HEK293 (cell line): ENCODE measurements around the gene CYP2E1.
A peak's percentile ranks its signal among the peaks of the same experiment; 100 is the strongest.

ENCODE experiments used
- CTCF ChIA-PET: fragments of 350-600 bp; formaldehyde crosslinking; extraction: SDS; loops from one replicate; lab custom pipeline; 2021; ENCODE audit warnings: antibody characterized with exemption; lab: Yijun Ruan, JAX
- POLR2A ChIA-PET: fragments of 300-600 bp; formaldehyde crosslinking; extraction: SDS; loops from one replicate; lab custom pipeline; 2020; ENCODE audit warnings: antibody characterized with exemption, inconsistent platforms; lab: Yijun Ruan, JAX
- H3K27ac ChIP-seq: fragments of 200-500 bp; sonication (Bioruptor generic); 2 replicates; pipeline ENCODE4 v1.5.1; 2014; ENCODE audit warnings: low read depth, low read length, control low read depth, inconsistent platforms; ENCODE audit errors: extremely low read depth
- H3K36me3 ChIP-seq, 2 experiments: fragments of 200-500 bp in 1 of 2; sonication (Bioruptor generic) in 1 of 2; 1 replicate in 1 of 2; 2 replicates in 1 of 2; pipeline ENCODE4 v1.5.1; 2014 to 2017; ENCODE audit warnings: inconsistent platforms in 2 of 2, low read length in 2 of 2; ENCODE audit not compliant: control insufficient read depth in 2 of 2, insufficient read depth in 1 of 2
- H3K4me1 ChIP-seq: fragments of 200-500 bp; sonication (Bioruptor generic); 2 replicates; pipeline ENCODE4 v1.5.1; 2014; ENCODE audit warnings: mild to moderate bottlenecking, low read length, inconsistent platforms; ENCODE audit not compliant: control insufficient read depth, insufficient read depth
- H3K4me3 ChIP-seq: 2 replicates; pipeline ENCODE4 v1.5.1; 2011; ENCODE audit warnings: low read depth, mild to moderate bottlenecking, control low read depth, low read length, moderate library complexity
- H3K9me3 ChIP-seq: fragments of 200-500 bp; sonication (Bioruptor generic); 2 replicates; pipeline ENCODE4 v1.5.1; 2014; ENCODE audit warnings: low read depth, low read length, inconsistent platforms; ENCODE audit not compliant: control insufficient read depth, insufficient read depth
- HOXA7 ChIP-seq: sonication (generic); formaldehyde crosslinking; IDR thresholded peaks from 2 replicates; pipeline ENCODE4 v1.8.1; 2022; ENCODE audit warnings: missing genetic modification reagents, borderline replicate concordance
- OSR2 ChIP-seq: fragments of 450-650 bp; formaldehyde crosslinking; IDR thresholded peaks from 2 replicates; pipeline ENCODE4 v1.5.1; 2016; ENCODE audit warnings: missing biosample characterization, missing genetic modification characterization
- WT1 ChIP-seq: fragments of 450-650 bp; formaldehyde crosslinking; IDR thresholded peaks from 2 replicates; pipeline ENCODE4 v1.5.1; 2016; ENCODE audit warnings: missing biosample characterization, missing genetic modification characterization
- ZEB2 ChIP-seq: fragments of 450-650 bp; formaldehyde crosslinking; IDR thresholded peaks from 2 replicates; pipeline ENCODE4 v1.5.1; 2016; ENCODE audit warnings: missing biosample characterization, missing genetic modification characterization
- ZFHX2 ChIP-seq: fragments of 450-650 bp; formaldehyde crosslinking; conservative IDR thresholded peaks from 2 replicates; pipeline ENCODE4 v1.5.1; 2016; ENCODE audit warnings: missing biosample characterization, missing genetic modification characterization
- ZNF121 ChIP-seq: fragments of 450-650 bp; formaldehyde crosslinking; IDR thresholded peaks from 2 replicates; pipeline ENCODE4 v1.5.1; 2016; ENCODE audit warnings: missing biosample characterization, missing genetic modification characterization
- ZNF146 ChIP-seq: fragments of 450-650 bp; formaldehyde crosslinking; IDR thresholded peaks from 2 replicates; pipeline ENCODE4 v1.5.1; 2016; ENCODE audit warnings: missing biosample characterization, missing genetic modification characterization
- ZNF2 ChIP-seq: fragments of 450-650 bp; formaldehyde crosslinking; IDR thresholded peaks from 2 replicates; pipeline ENCODE4 v1.5.1; 2016; ENCODE audit warnings: missing biosample characterization, missing genetic modification characterization
- ZNF366 ChIP-seq: fragments of 450-650 bp; formaldehyde crosslinking; conservative IDR thresholded peaks from 2 replicates; pipeline ENCODE4 v1.5.1; 2016; ENCODE audit warnings: missing biosample characterization, missing genetic modification characterization
- ZNF391 ChIP-seq: fragments of 450-650 bp; formaldehyde crosslinking; IDR thresholded peaks from 2 replicates; pipeline ENCODE4 v1.5.1; 2016; ENCODE audit warnings: low read depth, missing biosample characterization, missing genetic modification characterization, borderline replicate concordance
- ZNF423 ChIP-seq: fragments of 450-650 bp; formaldehyde crosslinking; IDR thresholded peaks from 2 replicates; pipeline ENCODE4 v1.5.1; 2016; ENCODE audit warnings: missing biosample characterization, missing genetic modification characterization
- ZNF596 ChIP-seq: fragments of 450-650 bp; IDR thresholded peaks from 2 replicates; pipeline ENCODE4 v1.5.0; 2018; ENCODE audit warnings: missing biosample characterization, mild to moderate bottlenecking, missing genetic modification characterization, moderate library complexity
- ZNF792 ChIP-seq: fragments of 450-650 bp; formaldehyde crosslinking; IDR thresholded peaks from 2 replicates; pipeline ENCODE4 v1.5.1; 2016; ENCODE audit warnings: missing biosample characterization, missing genetic modification characterization
- ZXDB ChIP-seq: fragments of 450-650 bp; formaldehyde crosslinking; IDR thresholded peaks from 2 replicates; pipeline ENCODE4 v1.5.1; 2016; ENCODE audit warnings: missing biosample characterization, missing genetic modification characterization
- TF ChIP-seq, protein P1 (sequence below): fragments of 450-650 bp; formaldehyde crosslinking; conservative IDR thresholded peaks from 2 replicates; pipeline ENCODE4 v1.5.1; 2016; ENCODE audit warnings: low read depth, missing biosample characterization, missing genetic modification characterization
- TF ChIP-seq, protein P2 (sequence below): fragments of 450-650 bp; formaldehyde crosslinking; IDR thresholded peaks from 2 replicates; pipeline ENCODE4 v1.5.1; 2017; ENCODE audit warnings: missing biosample characterization, missing genetic modification characterization
- TF ChIP-seq, protein P3 (sequence below): fragments of 450-650 bp; formaldehyde crosslinking; IDR thresholded peaks from 2 replicates; pipeline ENCODE4 v1.5.1; 2016; ENCODE audit warnings: missing biosample characterization, missing genetic modification characterization, low read depth
- TF ChIP-seq, protein P4 (sequence below): fragments of 450-650 bp; formaldehyde crosslinking; IDR thresholded peaks from 2 replicates; pipeline ENCODE4; 2016; ENCODE audit warnings: missing biosample characterization, missing genetic modification characterization
- TF ChIP-seq, protein P5 (sequence below): fragments of 450-650 bp; formaldehyde crosslinking; IDR thresholded peaks from 2 replicates; pipeline ENCODE4 v1.5.1; 2016; ENCODE audit warnings: missing biosample characterization, missing genetic modification characterization, borderline replicate concordance

The CYP2E1 gene

DNA sequence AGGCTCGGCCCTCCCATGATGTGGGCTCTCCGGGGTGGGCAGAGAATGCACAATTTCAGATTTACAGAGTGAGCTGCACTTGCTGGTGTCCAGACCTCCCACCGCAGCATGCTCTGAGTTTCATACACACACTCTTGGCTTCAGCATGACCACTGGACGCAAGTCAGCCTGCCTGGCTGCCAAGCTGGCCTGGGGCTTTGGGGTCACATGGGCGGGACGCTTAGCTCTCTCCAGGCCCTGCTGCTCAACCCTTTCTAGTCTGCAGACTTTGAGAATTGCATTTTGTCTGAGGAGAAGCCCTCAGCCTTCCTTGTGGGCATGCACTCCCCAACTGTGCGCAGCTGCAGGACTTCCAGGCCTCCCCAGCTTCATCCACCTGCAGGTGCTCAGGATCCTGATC, 5.7 kb downstream of the CYP2E1 start (continued):
- TF ChIP-seq, protein P1, sequence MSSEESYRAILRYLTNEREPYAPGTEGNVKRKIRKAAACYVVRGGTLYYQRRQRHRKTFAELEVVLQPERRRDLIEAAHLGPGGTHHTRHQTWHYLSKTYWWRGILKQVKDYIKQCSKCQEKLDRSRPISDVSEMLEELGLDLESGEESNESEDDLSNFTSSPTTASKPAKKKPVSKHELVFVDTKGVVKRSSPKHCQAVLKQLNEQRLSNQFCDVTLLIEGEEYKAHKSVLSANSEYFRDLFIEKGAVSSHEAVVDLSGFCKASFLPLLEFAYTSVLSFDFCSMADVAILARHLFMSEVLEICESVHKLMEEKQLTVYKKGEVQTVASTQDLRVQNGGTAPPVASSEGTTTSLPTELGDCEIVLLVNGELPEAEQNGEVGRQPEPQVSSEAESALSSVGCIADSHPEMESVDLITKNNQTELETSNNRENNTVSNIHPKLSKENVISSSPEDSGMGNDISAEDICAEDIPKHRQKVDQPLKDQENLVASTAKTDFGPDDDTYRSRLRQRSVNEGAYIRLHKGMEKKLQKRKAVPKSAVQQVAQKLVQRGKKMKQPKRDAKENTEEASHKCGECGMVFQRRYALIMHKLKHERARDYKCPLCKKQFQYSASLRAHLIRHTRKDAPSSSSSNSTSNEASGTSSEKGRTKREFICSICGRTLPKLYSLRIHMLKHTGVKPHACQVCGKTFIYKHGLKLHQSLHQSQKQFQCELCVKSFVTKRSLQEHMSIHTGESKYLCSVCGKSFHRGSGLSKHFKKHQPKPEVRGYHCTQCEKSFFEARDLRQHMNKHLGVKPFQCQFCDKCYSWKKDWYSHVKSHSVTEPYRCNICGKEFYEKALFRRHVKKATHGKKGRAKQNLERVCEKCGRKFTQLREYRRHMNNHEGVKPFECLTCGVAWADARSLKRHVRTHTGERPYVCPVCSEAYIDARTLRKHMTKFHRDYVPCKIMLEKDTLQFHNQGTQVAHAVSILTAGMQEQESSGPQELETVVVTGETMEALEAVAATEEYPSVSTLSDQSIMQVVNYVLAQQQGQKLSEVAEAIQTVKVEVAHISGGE: no peak
- TF ChIP-seq ZNF596 (tag by site-specific recombination): no peak
- TF ChIP-seq, protein P2, sequence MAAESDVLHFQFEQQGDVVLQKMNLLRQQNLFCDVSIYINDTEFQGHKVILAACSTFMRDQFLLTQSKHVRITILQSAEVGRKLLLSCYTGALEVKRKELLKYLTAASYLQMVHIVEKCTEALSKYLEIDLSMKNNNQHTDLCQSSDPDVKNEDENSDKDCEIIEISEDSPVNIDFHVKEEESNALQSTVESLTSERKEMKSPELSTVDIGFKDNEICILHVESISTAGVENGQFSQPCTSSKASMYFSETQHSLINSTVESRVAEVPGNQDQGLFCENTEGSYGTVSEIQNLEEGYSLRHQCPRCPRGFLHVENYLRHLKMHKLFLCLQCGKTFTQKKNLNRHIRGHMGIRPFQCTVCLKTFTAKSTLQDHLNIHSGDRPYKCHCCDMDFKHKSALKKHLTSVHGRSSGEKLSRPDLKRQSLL (tag by site-specific recombination): no peak

DNA sequence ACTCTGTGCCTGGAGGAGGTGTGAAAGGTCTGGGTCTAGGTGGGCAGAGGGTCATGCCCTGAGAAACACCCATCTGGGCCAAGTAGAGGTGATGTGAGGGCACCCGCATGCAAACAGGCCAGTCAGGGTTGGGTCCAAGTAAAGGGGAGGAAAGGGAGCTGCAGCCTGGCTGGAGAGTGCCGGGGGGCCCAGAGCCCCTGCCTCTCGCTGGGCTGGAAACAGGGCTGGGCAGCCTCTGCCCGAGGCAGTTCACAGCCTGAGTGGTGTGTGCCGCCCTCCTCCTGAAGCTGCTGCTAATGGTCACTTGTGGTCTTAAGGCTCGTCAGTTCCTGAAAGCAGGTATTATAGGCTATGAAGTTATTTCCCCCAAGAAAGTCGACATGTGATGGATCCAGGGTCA, 7.3 kb downstream of the CYP2E1 start:
- Histone ChIP-seq H3K4me1 (no peaks in the 10 kb centered on the region), H3K9me3 (no peaks in the 10 kb centered on the region), H3K4me3 (no peak overlapping the region), H3K27ac (no peak overlapping the region)
- CTCF ChIA-PET: no interaction called here
- POLR2A ChIA-PET: interaction anchor here (1.9 kb wide), 1 partner anchor 14 kb away, joined by 5 read pairs; no protein-coding TSS in a partner anchor
- TF ChIP-seq WT1 (tag by site-specific recombination): no peak
- TF ChIP-seq, all 188 proteins: peak for 0
- H3K36me3 ChIP-seq: no peaks in the 10 kb centered on the region

DNA sequence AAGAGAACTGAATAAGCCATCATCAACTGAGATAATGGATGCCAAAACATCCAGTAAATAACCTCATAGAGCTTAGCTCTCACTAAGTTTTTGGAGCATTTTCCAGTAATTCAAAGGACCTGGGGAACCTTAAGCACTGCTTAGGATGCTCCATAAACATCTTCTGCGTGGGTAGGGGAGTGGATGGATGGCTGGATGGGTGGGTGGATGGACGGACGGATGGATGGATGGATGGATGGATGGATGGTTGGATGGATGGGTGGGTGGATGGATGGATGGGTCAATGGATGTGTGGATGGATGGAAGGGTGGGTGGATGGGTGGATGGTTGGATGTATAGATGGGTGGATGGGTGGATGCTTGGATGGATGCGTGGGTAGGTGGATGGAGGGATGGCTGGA, 9.0 kb downstream of the CYP2E1 start:
- H3K4me3 ChIP-seq: no peak overlapping the region
- H3K9me3 ChIP-seq: no peaks in the 10 kb centered on the region
- no peaks in the 10 kb centered on the region for H3K36me3 ChIP-seq
- H3K4me1 ChIP-seq: no peaks in the 10 kb centered on the region
- POLR2A ChIA-PET: no interaction called here
- no peak overlapping the region for H3K27ac ChIP-seq
- CTCF ChIA-PET: no interaction called here
- TF ChIP-seq, protein P2 (tag by site-specific recombination): no peak
- TF ChIP-seq ZNF146 (tag by site-specific recombination): no peak
- no peak for TF ChIP-seq ZNF2 (tag by site-specific recombination)
- TF ChIP-seq ZNF792 (tag by site-specific recombination): no peak
- TF ChIP-seq HOXA7 (CRISPR knock-in tag): no peak
- TF ChIP-seq, protein P3, sequence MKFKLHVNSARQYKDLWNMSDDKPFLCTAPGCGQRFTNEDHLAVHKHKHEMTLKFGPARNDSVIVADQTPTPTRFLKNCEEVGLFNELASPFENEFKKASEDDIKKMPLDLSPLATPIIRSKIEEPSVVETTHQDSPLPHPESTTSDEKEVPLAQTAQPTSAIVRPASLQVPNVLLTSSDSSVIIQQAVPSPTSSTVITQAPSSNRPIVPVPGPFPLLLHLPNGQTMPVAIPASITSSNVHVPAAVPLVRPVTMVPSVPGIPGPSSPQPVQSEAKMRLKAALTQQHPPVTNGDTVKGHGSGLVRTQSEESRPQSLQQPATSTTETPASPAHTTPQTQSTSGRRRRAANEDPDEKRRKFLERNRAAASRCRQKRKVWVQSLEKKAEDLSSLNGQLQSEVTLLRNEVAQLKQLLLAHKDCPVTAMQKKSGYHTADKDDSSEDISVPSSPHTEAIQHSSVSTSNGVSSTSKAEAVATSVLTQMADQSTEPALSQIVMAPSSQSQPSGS (tag by site-specific recombination): no peak
- no peak for TF ChIP-seq ZNF423 (tag by site-specific recombination)
- TF ChIP-seq ZNF121 (tag by site-specific recombination): no peak
- TF ChIP-seq ZFHX2: 0 out of 2 replicates have a peak, but pooled peaks have one; percentile 9
- TF ChIP-seq OSR2 (tag by site-specific recombination): no peak
- TF ChIP-seq ZXDB (tag by site-specific recombination): no peak
- no peak for TF ChIP-seq ZNF391
- TF ChIP-seq, protein P4, sequence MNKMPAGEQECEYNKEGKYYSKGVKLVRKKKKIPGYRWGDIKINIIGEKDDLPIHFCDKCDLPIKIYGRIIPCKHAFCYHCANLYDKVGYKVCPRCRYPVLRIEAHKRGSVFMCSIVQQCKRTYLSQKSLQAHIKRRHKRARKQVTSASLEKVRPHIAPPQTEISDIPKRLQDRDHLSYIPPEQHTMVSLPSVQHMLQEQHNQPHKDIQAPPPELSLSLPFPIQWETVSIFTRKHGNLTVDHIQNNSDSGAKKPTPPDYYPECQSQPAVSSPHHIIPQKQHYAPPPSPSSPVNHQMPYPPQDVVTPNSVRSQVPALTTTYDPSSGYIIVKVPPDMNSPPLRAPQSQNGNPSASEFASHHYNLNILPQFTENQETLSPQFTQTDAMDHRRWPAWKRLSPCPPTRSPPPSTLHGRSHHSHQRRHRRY: no peak
- TF ChIP-seq ZNF366 (tag by site-specific recombination): peak; percentile 54
- TF ChIP-seq ZEB2 (tag by site-specific recombination): no peak
- no peak for TF ChIP-seq WT1 (tag by site-specific recombination)
- TF ChIP-seq, protein P5, sequence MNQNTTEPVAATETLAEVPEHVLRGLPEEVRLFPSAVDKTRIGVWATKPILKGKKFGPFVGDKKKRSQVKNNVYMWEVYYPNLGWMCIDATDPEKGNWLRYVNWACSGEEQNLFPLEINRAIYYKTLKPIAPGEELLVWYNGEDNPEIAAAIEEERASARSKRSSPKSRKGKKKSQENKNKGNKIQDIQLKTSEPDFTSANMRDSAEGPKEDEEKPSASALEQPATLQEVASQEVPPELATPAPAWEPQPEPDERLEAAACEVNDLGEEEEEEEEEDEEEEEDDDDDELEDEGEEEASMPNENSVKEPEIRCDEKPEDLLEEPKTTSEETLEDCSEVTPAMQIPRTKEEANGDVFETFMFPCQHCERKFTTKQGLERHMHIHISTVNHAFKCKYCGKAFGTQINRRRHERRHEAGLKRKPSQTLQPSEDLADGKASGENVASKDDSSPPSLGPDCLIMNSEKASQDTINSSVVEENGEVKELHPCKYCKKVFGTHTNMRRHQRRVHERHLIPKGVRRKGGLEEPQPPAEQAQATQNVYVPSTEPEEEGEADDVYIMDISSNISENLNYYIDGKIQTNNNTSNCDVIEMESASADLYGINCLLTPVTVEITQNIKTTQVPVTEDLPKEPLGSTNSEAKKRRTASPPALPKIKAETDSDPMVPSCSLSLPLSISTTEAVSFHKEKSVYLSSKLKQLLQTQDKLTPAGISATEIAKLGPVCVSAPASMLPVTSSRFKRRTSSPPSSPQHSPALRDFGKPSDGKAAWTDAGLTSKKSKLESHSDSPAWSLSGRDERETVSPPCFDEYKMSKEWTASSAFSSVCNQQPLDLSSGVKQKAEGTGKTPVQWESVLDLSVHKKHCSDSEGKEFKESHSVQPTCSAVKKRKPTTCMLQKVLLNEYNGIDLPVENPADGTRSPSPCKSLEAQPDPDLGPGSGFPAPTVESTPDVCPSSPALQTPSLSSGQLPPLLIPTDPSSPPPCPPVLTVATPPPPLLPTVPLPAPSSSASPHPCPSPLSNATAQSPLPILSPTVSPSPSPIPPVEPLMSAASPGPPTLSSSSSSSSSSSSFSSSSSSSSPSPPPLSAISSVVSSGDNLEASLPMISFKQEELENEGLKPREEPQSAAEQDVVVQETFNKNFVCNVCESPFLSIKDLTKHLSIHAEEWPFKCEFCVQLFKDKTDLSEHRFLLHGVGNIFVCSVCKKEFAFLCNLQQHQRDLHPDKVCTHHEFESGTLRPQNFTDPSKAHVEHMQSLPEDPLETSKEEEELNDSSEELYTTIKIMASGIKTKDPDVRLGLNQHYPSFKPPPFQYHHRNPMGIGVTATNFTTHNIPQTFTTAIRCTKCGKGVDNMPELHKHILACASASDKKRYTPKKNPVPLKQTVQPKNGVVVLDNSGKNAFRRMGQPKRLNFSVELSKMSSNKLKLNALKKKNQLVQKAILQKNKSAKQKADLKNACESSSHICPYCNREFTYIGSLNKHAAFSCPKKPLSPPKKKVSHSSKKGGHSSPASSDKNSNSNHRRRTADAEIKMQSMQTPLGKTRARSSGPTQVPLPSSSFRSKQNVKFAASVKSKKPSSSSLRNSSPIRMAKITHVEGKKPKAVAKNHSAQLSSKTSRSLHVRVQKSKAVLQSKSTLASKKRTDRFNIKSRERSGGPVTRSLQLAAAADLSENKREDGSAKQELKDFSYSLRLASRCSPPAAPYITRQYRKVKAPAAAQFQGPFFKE (tag by site-specific recombination): no peak
